Body of pancreas (tissue), 4 donors: Measurements from ENCODE around the gene IFFO2.

Experiments
- CTCF ChIP-seq, 7 experiments: fragments of 450-650 bp in 4 of 7; fragments of 200-600 bp in 3 of 7; sonication (generic) in 3 of 7; IDR thresholded peaks; one replicate each; pipeline ENCODE4 v1.5.1; 2016 to 2019; ENCODE audit warnings: antibody characterized with exemption in 7 of 7
- POLR2A ChIP-seq, 3 donors: fragments of 450-650 bp; IDR thresholded peaks; one replicate each; pipeline ENCODE4 v1.6.1; 2016; ENCODE audit warnings: antibody characterized with exemption in 3 of 3, mild to moderate bottlenecking in 2 of 3

GRCh38 chr1:18855573-18855972, 100.9 kb downstream of the IFFO2 start:
- TF ChIP-seq CTCF (IDR thresholded peaks at IDR 0.05): no peak
- no peak for TF ChIP-seq POLR2A (IDR thresholded peaks at IDR 0.05)
